GM21381 (cell line): ENCODE data around the gene INTS6L.
"Not testable (repeated sequence)": the region's sequence is repeated elsewhere in the genome, so short reads cannot be mapped to it uniquely, and the experiment has no call there.

Experiments used
- ATAC-seq: cut with Tn5 transposase; IDR thresholded peaks from one replicate; pipeline ENCODE4 v1.9.1; 2021; ENCODE audit warnings: mild to moderate bottlenecking, moderate library complexity; ENCODE audit not compliant: unreplicated experiment

The INTS6L gene

GRCh38 chrX:135522132-135522530, 1.7 kb downstream of the INTS6L start:
- no peak for ATAC-seq

DNA sequence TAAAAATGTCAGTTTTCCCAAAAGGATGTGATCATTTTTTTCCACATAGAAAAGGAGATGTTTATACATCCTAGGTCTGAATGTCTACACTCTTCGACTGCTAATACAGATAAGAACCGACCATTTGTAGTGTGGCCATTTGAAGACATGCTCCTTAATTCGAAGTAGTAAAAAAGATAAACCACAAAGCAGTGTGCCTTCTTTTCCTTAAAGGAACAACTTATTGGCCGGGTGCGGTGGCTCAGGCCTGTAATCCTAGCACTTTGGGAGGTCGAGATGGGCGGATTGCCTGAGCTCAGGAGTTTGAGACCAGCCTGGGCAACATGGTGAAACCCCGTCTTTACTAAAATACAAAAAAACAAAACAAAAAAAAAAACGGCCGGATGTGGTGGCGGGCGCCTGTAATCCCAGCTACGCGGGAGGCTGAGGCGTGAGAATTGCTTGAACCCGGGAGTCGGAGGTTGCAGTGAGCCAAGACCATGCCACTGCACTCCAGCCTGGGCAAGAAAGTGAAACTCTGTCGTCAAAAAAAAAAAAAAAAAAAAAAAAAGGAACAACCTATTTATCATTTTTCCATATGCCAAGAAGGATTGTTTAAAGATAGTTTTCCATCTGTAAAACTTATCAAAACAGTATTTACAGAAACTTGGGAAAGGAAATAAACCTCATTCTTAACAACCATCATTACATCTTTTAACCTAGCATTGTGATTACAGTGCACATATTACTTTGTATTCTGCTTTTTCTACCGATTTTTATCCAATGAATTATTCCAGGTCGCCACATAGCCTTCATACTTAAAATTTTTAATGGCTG, 2.6 kb downstream of the INTS6L start:
- ATAC-seq: no peak

- no peak for ATAC-seq
Measured at GRCh38 chrX:135528254-135528653, 7.8 kb downstream of the INTS6L start.

DNA sequence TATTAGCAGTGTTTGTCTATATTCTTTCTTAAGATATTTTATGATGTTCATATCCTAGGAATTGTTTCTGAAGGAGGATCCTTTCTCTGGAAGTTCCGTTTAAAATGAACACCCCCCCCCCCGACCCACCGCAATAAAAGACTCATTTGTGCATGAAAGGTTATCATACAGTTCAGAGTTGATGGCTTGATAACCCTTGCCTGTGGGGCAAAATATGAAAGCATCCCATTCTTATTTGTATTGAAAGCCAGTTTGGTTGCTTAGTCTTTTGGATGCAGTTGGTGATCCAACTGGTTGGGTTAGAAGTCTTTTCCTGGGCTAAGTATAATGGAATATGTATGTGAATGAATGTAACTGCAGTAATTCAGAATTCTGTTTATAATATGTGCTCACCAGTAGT, 8.3 kb downstream of the INTS6L start:
- ATAC-seq: no peak

DNA sequence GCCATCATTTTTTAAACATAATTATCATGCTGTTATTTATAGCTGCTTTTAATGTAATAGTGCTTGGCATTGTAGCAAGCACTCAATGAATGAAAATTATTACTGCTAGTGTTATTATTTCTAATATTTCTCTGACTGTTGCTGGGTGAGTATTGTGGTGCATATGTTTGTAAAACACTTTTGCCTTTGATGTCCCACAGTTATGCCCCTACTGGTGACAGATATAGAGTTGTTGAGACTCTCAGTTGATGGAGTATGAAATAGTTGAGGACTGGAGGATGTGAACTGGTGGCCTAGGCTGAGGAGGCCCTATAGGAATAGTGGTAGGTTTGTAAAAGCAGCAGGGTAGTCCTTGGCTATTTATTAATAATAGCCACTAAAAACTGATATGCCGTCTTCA, 9.6 kb downstream of the INTS6L start:
- ATAC-seq: no peak

DNA sequence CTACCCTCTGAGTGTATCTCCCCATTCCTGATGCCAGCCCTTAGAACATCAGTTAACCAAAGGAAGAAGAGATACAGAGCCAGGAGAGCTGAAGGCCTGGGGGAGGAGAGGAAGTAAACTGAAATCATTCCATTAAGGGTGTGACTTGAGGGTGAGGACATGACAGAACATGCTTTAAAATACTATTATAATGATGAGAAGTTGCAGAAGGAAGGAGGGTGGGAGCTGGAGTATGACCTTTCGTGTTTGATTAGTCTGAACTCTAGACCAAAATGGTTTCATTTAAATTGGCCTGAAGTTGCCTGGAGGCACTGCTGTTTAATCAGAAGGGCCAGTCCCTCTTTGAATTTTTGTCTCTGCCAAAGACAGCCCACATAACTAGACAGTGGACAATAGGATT, 11.4 kb downstream of the INTS6L start:
- no peak for ATAC-seq

DNA sequence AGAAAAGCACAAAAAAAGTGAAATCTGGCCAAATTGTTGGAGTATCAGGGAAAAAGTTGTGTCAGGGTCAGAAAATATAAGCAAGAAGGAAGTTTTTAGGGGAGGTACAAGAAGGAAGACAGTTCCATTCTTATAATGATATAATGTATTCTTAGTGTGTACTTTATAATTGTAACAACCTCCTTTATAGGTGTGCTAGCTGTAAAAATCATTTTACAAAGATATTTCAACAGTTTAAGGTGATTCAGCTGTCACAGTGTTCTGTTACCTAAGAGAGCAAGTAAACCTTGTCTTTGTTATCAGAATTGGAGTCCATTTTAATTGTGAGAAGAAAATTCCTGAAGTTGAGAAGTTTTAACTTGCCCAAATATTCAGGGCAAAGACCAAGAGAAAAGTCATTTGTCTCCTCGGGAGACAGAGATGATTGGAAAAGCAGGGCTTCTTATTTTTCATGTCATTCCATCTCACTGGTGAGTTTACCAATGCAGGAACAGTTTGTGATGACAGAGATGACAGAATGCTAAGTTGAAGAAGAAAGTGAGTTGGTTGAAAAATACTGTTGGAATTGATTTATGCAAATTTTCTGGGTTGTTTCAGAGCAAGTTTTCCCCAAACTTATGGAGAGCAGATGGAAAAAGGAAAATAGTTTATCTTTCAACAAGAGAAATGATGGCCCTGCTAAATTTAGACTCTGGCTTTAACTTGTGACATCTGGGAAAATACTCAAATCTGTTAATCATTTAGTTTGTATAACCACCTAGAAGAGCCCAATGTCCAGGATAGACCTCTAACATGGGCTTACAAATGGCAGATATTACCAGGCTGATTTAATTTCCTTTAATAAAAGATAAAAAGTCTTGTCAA, 14.8 kb downstream of the INTS6L start:
- no peak for ATAC-seq

- no peak for ATAC-seq
Measured at GRCh38 chrX:135536877-135537276, 16.4 kb downstream of the INTS6L start.

DNA sequence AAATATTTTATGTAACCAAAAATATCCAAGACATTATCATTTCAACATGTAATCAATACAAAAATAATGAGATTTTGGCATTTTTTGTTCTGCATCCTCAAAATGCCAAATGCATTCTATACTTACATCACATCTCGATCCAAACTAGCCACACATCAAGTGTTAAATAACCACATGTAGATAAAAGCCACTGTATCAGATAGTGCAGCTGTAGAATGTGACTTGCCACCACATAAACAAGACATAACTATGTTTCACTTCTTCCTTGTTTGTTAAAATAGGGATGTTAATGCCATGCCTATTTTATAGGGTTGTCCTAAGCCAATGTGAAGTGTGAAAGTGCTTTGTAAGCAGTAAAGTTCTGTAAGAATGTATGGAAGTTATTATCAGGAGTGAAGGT, 20.9 kb downstream of the INTS6L start:
- ATAC-seq: no peak

DNA sequence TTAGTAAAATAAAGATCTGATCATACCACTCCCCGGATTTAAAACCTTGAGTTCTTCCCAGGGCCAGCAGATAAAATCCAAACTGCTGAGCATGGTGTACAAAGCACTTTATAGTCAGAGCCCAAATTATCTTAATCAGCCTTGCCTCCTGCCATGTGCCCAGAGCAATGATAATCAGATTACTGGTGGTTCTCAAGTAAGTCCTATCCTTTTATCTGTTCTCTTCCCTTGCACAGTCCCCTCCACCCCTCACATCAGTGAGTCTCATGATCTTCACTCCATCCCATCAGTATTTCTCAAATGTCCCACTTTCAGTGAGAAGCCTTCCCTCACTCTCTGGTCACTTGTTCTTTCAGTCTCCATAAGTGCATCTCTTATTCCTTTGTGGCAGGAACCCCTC, 22.7 kb downstream of the INTS6L start:
- ATAC-seq: no peak

DNA sequence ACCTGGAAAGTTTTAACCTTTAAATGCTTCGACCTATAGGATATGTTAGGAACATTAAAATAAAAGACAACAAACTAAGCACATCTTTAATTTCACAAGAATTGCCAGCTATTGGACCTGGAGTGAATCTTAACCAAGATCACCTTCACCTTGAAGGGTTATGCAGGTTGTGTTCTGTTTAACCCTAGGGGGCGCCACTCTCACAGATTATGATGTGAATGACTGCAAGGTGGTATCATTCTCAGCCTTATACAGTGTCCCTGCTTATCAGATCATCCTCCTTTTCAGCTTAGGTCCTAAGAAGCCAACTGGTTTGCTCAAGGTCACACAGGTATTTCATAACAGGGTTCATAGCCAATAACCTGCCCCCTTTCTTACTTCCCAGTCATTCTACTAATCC, 23.5 kb downstream of the INTS6L start:
- no peak for ATAC-seq

DNA sequence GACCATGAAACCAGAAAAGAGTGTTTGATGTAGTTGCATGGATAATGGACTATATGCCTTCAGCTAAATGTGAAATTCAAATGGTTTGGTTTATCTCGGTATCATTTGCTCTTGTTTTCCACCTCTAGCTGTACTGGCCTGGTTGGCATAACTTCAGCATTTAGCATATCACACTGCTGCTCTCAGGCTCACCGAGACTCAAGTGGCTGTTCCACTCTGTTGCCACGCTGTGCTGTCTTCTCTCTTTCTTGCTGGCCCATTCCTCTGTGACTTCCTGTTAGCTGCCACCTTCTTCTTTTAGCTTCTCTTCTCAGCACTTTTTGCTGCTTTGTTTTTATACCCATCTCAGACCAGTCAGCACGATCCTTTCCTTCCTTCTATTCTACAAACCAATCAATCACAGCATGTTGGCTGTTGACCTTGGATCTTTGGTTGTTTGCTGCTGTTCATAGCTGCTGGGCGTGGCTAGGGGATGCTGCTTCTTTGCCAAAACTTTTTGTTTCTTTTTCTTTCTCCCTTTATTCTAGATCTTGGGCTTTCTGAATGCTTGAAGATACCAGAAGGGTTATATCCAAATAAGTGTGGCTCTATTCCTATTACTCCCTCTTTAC, 24.0 kb downstream of the INTS6L start:
- ATAC-seq: no peak

DNA sequence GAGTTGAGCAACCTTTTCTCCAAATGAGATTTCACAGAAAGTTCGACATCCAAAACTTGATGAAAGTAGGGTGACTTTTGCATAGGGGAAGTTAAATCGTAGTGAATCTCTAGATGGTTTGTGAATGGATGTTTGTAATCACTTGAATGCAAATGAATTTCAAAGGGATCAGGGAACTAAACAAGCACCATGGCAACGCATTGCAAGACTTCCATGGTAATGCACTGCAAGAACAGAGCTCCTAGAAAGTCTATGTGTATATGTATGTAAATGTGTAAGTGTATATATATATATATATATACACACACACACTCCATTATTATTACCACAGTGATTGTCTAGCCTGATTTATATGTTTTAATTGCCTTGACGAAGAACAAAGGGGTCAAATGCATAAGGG, 27.3 kb downstream of the INTS6L start:
- no peak for ATAC-seq

- no peak for ATAC-seq
Measured at GRCh38 chrX:135549519-135549918, 29.1 kb downstream of the INTS6L start.

- ATAC-seq: no peak
Measured at GRCh38 chrX:135556055-135556454, 35.6 kb downstream of the INTS6L start.

DNA sequence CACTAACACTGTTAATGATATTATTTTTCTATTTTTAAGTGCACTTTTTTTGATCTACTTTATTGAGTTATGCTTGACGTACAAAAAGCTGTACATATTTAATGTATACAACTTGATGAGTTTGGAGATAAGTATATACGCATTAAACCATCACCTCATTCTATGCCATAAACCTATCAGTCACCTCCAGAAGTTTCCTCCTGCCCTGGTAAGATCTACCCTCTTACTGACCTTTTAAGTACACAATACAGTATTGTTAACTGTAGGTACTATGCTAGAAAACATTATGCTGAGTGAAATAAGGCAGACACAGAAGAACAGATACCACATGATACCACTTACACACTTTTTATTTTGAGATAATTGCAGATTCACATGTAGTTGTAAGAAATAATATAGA, 36.9 kb downstream of the INTS6L start:
- no peak for ATAC-seq

GRCh38 chrX:135572436-135572835, 52.0 kb downstream of the INTS6L start:
- no peak for ATAC-seq

- no peak for ATAC-seq
Measured at GRCh38 chrX:135581496-135581895, 61.0 kb downstream of the INTS6L start.

DNA sequence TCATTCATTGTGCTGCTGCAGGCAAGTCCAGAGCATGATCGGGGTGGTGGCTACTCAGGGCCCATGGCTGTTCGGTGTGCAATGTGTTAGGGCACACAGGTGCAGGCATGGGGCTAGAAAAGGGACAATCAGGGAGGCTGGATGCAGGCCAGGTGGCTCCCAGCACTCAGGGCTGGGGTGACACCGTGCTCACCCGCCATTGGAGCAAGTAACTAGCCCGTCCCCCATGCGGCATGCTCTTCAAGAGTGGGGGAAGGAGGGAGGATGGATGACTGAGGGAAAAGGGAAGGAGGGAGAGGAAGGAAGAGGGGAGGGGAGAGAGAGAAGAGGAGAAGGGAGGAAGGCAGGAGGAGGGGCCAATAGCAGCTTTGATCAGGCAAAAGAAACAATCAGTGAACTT, 64.7 kb downstream of the INTS6L start:
- no peak for ATAC-seq

- no peak for ATAC-seq
Measured at GRCh38 chrX:135591871-135592270, 71.4 kb downstream of the INTS6L start.

GRCh38 chrX:135594049-135594448, 73.6 kb downstream of the INTS6L start:
- not testable (repeated sequence) for ATAC-seq

DNA sequence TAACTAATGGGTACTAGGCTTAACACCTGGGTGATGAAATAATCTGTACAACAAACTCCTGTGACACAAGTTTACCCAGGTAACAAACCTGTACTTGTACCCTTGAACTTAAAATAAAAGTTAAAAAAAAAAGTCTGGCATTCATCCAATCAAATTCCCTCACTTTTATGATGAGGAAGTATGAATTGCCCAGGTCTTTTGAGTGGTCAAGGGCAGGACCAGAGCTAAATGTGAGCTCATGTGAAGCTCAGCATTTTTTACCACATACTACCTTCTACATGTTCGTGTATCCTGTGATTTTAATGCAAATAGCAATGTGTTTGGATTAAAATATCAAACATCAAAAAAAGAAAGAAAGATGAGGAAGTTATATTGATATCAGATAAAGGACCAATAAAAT, 74.0 kb downstream of the INTS6L start:
- not testable (repeated sequence) for ATAC-seq
